WI38 (cell line): ENCODE results near the gene MED16.

Experiments used
- H3K4me3 ChIP-seq: 2 replicates; pipeline ENCODE4 v1.5.1; 2011; ENCODE audit warnings: low read depth, mild to moderate bottlenecking, control low read depth, low read length
- CTCF ChIP-seq: IDR thresholded peaks from 2 replicates; pipeline ENCODE4 v1.5.1; 2012; ENCODE audit warnings: low read depth, mild to moderate bottlenecking, control low read depth, low read length

The MED16 gene

GRCh38 chr19:913080-913748 is 20.2 kb upstream of the MED16 start, which contains the start of gene R3HDM4:
Gene R3HDM4 (minus strand): TSS chr19:913219. CDS start chr19:913157, 62 bp downstream.
- no peak for TF ChIP-seq CTCF

GRCh38 chr19:912181-913079 is 19.4 kb upstream of the MED16 start:
- peak overlapping the region; percentile 77 for H3K4me3 ChIP-seq
- no peak for TF ChIP-seq CTCF

More at GRCh38 chr19:913080-913748, 20.2 kb upstream of the MED16 start, which contains the start of gene R3HDM4:
- peak within 1 kb of the TSS; percentile 77 for H3K4me3 ChIP-seq

GRCh38 chr19:911197-912033 is 18.4 kb upstream of the MED16 start:
- H3K4me3 ChIP-seq: peak overlapping the region; percentile 17; the same call in 1 of the 2 replicates
- no peak for TF ChIP-seq CTCF

GRCh38 chr19:907183-907853 is 14.3 kb upstream of the MED16 start:
- no peak overlapping the region for H3K4me3 ChIP-seq
- TF ChIP-seq CTCF: no peak

GRCh38 chr19:906480-906879 is 13.5 kb upstream of the MED16 start:
- no peak for TF ChIP-seq CTCF
- H3K4me3 ChIP-seq: no peak overlapping the region

GRCh38 chr19:904545-904944 is 11.6 kb upstream of the MED16 start:
- no peak overlapping the region for H3K4me3 ChIP-seq
- TF ChIP-seq CTCF: no peak
